Endothelial cell (in vitro differentiated cells): ENCODE data around the gene MYO3B. TPM values are rescaled to one million over a fixed set of nuclear protein-coding genes. Genes with fewer than 3 reads are reported as not detected.

Source experiments
- DNase-seq: peaks from one replicate; pipeline ENCODE4 v3.0.0; 2021; ENCODE audit warnings: low spot score
- H3K27ac Mint-ChIP-seq: one replicate; pipeline ENCODE4 v1.8.0; 2021; ENCODE audit warnings: mixed read lengths, inconsistent platforms; ENCODE audit not compliant: unreplicated experiment
- H3K27me3 Mint-ChIP-seq: one replicate; pipeline ENCODE4 v1.8.0; 2021; ENCODE audit warnings: mild to moderate bottlenecking, moderate library complexity, mixed read lengths, inconsistent platforms; ENCODE audit not compliant: unreplicated experiment
- H3K36me3 Mint-ChIP-seq: one replicate; pipeline ENCODE4 v1.8.0; 2021; ENCODE audit warnings: mild to moderate bottlenecking, low read depth, mixed read lengths, inconsistent platforms; ENCODE audit not compliant: unreplicated experiment
- H3K4me1 Mint-ChIP-seq: one replicate; pipeline ENCODE4 v1.8.0; 2021; ENCODE audit warnings: mild to moderate bottlenecking, mixed read lengths, inconsistent platforms; ENCODE audit not compliant: unreplicated experiment
- H3K4me3 Mint-ChIP-seq: one replicate; pipeline ENCODE4 v1.8.0; 2021; ENCODE audit warnings: mild to moderate bottlenecking, mixed read lengths, inconsistent platforms; ENCODE audit not compliant: unreplicated experiment
- H3K9me3 Mint-ChIP-seq: one replicate; pipeline ENCODE4 v1.8.0; 2021; ENCODE audit warnings: mixed read lengths, inconsistent platforms; ENCODE audit not compliant: unreplicated experiment
- total RNA-seq: library from RNA; stranded (reverse); fragmentation: NEBNext Ultra II Directional; extraction: Animal tissue kit (Norgen Biotek cat#: 25700); gene quantifications from one replicate; pipeline ENCODE4 v1.2.1, GENCODE V29; 2021; ENCODE audit not compliant: unreplicated experiment
- TF ChIP-seq, protein P1 (sequence below): fragments of 200-600 bp; sonication (generic); IDR thresholded peaks from one replicate; pipeline ENCODE4 v1.5.0; 2021; ENCODE audit warnings: antibody characterized with exemption; ENCODE audit not compliant: unreplicated experiment

MYO3B gene
- total RNA-seq, 1 donor from 2014 or later = 1.3 TPM

DNA sequence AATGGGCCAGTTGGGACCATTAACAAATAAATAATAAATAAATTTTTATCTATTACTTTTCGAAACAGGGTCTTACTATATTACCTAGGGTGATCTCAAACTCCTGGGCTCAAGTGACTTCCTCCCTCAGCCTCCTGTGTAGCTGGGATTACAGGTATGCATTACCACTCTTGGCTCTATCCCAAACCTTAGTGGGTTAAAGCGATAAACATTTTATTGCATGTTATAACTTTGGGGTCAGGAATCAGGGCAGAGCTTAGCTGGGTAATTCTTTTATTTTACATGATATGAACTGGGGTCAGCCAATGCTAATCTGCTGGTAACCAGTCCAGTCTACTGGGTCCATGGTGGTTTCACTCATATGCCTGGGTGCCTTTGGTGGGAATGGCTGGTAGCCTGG is 127.8 kb downstream of the MYO3B start:
- DNase-seq = no peak
- TF ChIP-seq, protein P1, sequence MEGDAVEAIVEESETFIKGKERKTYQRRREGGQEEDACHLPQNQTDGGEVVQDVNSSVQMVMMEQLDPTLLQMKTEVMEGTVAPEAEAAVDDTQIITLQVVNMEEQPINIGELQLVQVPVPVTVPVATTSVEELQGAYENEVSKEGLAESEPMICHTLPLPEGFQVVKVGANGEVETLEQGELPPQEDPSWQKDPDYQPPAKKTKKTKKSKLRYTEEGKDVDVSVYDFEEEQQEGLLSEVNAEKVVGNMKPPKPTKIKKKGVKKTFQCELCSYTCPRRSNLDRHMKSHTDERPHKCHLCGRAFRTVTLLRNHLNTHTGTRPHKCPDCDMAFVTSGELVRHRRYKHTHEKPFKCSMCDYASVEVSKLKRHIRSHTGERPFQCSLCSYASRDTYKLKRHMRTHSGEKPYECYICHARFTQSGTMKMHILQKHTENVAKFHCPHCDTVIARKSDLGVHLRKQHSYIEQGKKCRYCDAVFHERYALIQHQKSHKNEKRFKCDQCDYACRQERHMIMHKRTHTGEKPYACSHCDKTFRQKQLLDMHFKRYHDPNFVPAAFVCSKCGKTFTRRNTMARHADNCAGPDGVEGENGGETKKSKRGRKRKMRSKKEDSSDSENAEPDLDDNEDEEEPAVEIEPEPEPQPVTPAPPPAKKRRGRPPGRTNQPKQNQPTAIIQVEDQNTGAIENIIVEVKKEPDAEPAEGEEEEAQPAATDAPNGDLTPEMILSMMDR = no peak
- H3K4me1 Mint-ChIP-seq = peaks cover 35% of the 10 kb centered on the region
- H3K4me3 Mint-ChIP-seq = no peak overlapping the region
- no peaks in the 10 kb centered on the region for H3K27me3 Mint-ChIP-seq
- H3K27ac Mint-ChIP-seq = no peak overlapping the region
- H3K9me3 Mint-ChIP-seq = no peaks in the 10 kb centered on the region
- H3K36me3 Mint-ChIP-seq = no peaks in the 10 kb centered on the region

DNA sequence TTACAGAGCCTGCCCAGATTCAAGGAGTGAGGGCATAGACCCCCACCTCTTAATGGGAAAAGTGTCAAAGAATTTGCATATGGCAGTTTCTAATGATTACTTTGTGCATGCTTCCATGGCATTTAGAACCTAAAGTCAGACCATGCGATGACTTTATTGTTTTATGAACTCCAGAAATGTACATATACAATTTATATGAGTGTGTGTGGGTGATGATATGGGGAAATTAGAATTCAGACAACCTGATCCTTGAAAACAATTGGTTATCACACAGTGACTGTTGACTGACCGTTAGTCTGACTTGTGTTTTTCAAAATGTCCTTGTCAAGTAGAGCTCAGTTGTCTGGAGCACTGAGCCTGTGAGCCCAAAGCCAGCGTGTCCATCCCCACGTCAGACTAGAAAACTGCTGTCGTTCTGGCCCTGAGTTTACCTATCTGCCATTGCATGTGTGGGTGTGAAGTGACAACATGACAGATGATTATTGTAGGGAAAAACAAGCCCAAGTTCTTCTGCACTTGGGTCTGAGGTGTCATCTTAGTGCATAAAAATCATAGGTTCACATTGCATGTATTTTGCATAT is 128.4 kb downstream of the MYO3B start:
- Mint-ChIP-seq H3K27me3 (no peaks in the 10 kb centered on the region), H3K9me3 (no peaks in the 10 kb centered on the region), H3K4me3 (no peak overlapping the region), H3K27ac (no peak overlapping the region), H3K4me1 (peaks cover 42% of the 10 kb centered on the region), H3K36me3 (no peaks in the 10 kb centered on the region)
- TF ChIP-seq, protein P1 = no peak
- no peak for DNase-seq

DNA sequence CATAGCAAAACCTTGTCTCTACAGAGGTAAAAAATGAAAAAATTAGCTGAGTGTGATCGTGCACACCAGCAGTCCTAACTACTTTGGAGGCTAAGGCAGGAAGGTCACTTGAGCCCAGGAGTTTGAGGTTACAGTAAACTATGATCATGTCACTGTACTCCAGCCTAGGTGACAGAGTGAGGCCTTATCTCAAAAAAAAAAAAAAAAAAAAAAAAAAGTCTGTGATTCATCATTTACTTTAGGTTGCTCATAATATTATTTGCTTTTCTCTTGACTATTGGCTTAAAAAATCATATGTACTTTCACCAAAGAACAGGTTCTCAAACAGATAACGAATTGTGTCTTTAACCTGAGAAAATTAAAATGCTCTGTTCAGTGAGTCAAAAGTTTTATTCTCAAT is 129.1 kb downstream of the MYO3B start:
- no peaks in the 10 kb centered on the region for H3K27me3 Mint-ChIP-seq
- TF ChIP-seq, protein P1 = no peak

DNA sequence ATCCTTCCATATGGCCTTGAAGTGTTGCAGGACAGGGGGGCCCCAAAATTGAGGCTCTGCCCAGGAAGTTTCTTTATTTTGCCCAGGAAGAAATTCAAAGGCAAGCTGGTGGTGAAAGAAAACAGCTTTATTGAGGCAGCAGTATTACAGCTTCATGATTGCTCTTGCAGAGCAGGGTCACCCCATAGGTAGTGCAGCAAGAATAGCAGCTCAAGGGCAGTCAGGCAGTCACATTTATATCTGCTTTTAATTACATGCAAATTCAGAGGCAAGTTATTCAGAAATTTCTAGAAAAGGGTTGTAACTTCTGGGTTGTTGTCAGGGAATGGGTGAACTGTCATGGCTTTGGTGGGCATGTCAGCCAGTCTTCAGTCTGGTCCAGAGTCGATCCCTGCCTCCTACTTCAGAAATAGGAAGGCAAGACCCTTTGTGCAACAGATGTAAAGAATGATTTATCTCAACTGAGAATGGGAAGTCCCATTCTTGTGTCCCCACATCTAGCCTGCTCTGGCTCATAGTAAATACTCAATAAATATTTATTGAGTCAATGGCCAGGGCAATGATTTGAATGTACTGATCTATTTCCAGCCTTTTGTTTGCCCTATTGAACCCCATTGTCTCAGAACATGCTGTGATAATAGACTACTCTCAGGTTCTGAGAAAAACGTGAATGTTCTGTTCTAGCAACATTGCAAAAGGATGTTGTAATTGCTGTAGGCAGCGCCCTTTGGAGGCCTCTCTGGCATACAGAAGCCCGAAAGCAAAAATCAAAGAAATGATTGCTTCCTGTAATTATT is 129.8 kb downstream of the MYO3B start:
- Mint-ChIP-seq H3K9me3 (no peaks in the 10 kb centered on the region), H3K36me3 (no peaks in the 10 kb centered on the region), H3K27ac (no peak overlapping the region), H3K4me3 (no peak overlapping the region), H3K4me1 (peaks cover 52% of the 10 kb centered on the region), H3K27me3 (no peaks in the 10 kb centered on the region)
- no peak for DNase-seq
- TF ChIP-seq, protein P1 = no peak

More for the DNA sequence above, 129.1 kb downstream of the MYO3B start:
- H3K36me3 Mint-ChIP-seq = no peaks in the 10 kb centered on the region
- H3K4me3 Mint-ChIP-seq = no peak overlapping the region
- peaks cover 49% of the 10 kb centered on the region for H3K4me1 Mint-ChIP-seq
- H3K9me3 Mint-ChIP-seq = no peaks in the 10 kb centered on the region
- no peak for DNase-seq
- H3K27ac Mint-ChIP-seq = no peak overlapping the region

DNA sequence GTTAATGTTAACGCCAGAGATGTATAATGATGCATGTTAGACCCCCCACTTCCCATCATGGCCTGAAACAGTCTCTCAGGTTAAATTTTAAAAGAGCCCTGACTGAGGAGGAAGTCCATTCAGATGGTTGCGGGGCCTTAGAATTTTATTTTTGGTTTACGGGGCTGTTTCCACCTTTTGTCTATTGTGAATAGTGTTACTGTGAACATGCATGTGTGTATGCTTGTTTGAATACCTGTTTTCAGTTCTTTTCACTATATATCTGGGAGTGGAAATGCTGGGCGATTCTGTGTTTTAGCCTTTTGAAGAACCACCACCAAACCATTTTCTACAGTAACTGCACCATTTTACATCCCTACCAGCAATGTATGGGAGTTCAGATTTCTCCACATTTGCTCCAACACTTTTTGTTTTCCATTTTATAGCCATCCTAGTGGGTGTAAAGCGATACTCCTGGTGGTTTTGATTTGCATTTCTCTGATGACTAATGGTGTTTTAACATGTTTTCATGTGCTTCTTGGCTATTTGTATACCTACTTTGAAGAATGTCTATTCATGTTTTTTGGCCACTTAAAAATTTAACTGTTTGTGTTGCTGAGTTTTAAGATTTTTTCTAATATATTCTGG is 133.0 kb downstream of the MYO3B start:
- Mint-ChIP-seq H3K27ac (peak overlapping the region; percentile 32), H3K36me3 (no peaks in the 10 kb centered on the region), H3K4me1 (peaks cover 64% of the 10 kb centered on the region), H3K4me3 (no peak overlapping the region), H3K9me3 (no peaks in the 10 kb centered on the region), H3K27me3 (peaks cover 1% of the 10 kb centered on the region)
- no peak for DNase-seq
- TF ChIP-seq, protein P1 = no peak
